ENCODE results near the gene ZNF490.

- TF ChIP-seq, protein P1, sequence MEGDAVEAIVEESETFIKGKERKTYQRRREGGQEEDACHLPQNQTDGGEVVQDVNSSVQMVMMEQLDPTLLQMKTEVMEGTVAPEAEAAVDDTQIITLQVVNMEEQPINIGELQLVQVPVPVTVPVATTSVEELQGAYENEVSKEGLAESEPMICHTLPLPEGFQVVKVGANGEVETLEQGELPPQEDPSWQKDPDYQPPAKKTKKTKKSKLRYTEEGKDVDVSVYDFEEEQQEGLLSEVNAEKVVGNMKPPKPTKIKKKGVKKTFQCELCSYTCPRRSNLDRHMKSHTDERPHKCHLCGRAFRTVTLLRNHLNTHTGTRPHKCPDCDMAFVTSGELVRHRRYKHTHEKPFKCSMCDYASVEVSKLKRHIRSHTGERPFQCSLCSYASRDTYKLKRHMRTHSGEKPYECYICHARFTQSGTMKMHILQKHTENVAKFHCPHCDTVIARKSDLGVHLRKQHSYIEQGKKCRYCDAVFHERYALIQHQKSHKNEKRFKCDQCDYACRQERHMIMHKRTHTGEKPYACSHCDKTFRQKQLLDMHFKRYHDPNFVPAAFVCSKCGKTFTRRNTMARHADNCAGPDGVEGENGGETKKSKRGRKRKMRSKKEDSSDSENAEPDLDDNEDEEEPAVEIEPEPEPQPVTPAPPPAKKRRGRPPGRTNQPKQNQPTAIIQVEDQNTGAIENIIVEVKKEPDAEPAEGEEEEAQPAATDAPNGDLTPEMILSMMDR (IDR thresholded peaks at IDR 0.05) = no peak
- no peak for TF ChIP-seq ZFX (IDR thresholded peaks at IDR 0.05; ENCODE audit: borderline replicate concordance)
These were observed 44.9 kb upstream of the ZNF490 start for GRCh38 chr19:12655546-12655945.
